Osteoblast (primary cell): ENCODE results near the gene ZSCAN22. TPM values are rescaled to one million over a fixed set of nuclear protein-coding genes. Genes with fewer than 3 reads are reported as not detected.

Experiments
- DNase-seq: peaks from one replicate; pipeline ENCODE4 v3.0.0; 2011; ENCODE audit warnings: low spot score, mixed read lengths; ENCODE audit not compliant: insufficient read length; ENCODE audit errors: missing footprints
- H2AFZ ChIP-seq: 2 replicates; pipeline ENCODE4 v1.6.0; 2011; ENCODE audit warnings: mild to moderate bottlenecking, low read length
- H3K27ac ChIP-seq: 2 replicates; pipeline ENCODE4 v1.5.1; 2011; ENCODE audit warnings: mild to moderate bottlenecking, low read depth, low read length, moderate library complexity
- H3K27me3 ChIP-seq: 2 replicates; pipeline ENCODE4 v1.6.0; 2012; ENCODE audit warnings: mild to moderate bottlenecking, control low read depth, inconsistent platforms, low read length, moderate library complexity; ENCODE audit not compliant: insufficient read depth
- H3K36me3 ChIP-seq: 2 replicates; pipeline ENCODE4 v1.5.1; 2011; ENCODE audit warnings: mild to moderate bottlenecking, low read length, control low read depth, moderate library complexity; ENCODE audit not compliant: insufficient read depth
- H3K4me1 ChIP-seq: 2 replicates; pipeline ENCODE4 v1.5.1; 2011; ENCODE audit warnings: mild to moderate bottlenecking, low read length, control low read depth, moderate library complexity; ENCODE audit not compliant: insufficient read depth
- H3K4me2 ChIP-seq: 2 replicates; pipeline ENCODE4 v1.6.0; 2011; ENCODE audit warnings: mild to moderate bottlenecking, low read length; ENCODE audit not compliant: insufficient read depth
- H3K4me3 ChIP-seq: fragments of 200-600 bp; sonication (generic); 3 replicates; pipeline ENCODE4 v1.5.1; 2012; ENCODE audit warnings: mild to moderate bottlenecking, low read length, inconsistent platforms; ENCODE audit not compliant: insufficient read depth
- H3K79me2 ChIP-seq: 2 replicates; pipeline ENCODE4 v1.6.0; 2012; ENCODE audit warnings: mild to moderate bottlenecking, low read length, control low read depth, inconsistent platforms; ENCODE audit not compliant: insufficient read depth
- H3K9me3 ChIP-seq: 2 replicates; pipeline ENCODE4 v1.5.1; 2011; ENCODE audit warnings: low read depth, low read length, control low read depth
- H4K20me1 ChIP-seq: 2 replicates; pipeline ENCODE4 v1.6.0; 2012; ENCODE audit warnings: mild to moderate bottlenecking, low read length, control low read depth; ENCODE audit not compliant: insufficient read depth
- total RNA-seq: library from RNA; depleted of rRNA; stranded (reverse); fragments of >200 nt; gene quantifications from 2 replicates; pipeline ENCODE4 v1.2.3, GENCODE V29; 2012
- TF ChIP-seq, protein P1 (sequence below): IDR thresholded peaks from 2 replicates; pipeline ENCODE4 v1.5.1; 2011; ENCODE audit warnings: mild to moderate bottlenecking, low read depth, low read length, moderate library complexity; ENCODE audit errors: extremely low read depth

The ZSCAN22 gene
- total RNA-seq, 1 donor, result 2.5 TPM

DNA sequence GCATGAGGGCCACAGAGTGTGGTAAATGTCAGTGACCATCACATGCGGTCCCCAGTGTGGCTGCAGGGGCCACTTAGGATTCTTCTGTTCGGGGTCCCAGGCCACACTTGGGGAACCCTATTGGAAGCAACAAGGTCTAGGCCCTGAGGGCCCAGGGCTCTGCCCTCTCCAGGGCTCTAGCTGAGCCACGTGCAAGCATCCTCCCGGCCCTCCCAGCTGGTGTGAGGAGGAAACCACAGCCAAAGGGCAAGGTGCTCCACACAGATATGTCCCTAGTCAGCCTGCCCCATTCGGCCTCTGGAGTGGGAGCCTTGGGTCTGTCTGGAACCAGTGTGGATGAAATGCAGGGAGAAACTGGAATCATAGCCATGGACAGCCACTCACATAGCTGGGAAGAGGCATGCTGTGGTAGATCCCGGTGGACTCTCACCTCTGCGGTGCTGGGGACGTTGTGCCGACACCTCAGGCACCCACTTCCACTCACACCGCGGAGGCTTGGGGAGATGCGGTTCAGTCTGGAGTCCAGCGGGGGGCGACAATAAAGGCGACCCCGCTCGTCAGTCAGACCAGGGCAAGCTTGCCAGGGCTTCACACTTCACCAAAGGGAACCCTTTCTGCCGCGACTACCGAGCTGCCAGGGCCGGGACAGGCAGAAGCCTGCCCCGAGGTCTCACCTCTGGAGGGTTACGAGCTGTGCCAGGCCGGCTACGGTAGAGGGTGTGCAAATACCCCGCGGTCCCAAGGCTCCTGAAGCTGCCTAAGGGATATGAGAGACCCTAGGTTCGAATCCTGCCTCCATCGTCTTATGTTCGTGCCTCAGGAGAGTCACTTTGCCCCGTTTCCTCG lies 40.0 kb downstream of the ZSCAN22 start:
- Histone ChIP-seq H3K27me3 (no peaks in the 10 kb centered on the region), H2AFZ (no peak overlapping the region), H3K27ac (no peak overlapping the region), H3K36me3 (no peaks in the 10 kb centered on the region), H3K4me3 (no peak overlapping the region), H3K4me1 (peaks cover 3% of the 10 kb centered on the region), H4K20me1 (no peaks in the 10 kb centered on the region), H3K4me2 (no peak overlapping the region), H3K9me3 (no peaks in the 10 kb centered on the region), H3K79me2 (no peaks in the 10 kb centered on the region)
- TF ChIP-seq, protein P1, sequence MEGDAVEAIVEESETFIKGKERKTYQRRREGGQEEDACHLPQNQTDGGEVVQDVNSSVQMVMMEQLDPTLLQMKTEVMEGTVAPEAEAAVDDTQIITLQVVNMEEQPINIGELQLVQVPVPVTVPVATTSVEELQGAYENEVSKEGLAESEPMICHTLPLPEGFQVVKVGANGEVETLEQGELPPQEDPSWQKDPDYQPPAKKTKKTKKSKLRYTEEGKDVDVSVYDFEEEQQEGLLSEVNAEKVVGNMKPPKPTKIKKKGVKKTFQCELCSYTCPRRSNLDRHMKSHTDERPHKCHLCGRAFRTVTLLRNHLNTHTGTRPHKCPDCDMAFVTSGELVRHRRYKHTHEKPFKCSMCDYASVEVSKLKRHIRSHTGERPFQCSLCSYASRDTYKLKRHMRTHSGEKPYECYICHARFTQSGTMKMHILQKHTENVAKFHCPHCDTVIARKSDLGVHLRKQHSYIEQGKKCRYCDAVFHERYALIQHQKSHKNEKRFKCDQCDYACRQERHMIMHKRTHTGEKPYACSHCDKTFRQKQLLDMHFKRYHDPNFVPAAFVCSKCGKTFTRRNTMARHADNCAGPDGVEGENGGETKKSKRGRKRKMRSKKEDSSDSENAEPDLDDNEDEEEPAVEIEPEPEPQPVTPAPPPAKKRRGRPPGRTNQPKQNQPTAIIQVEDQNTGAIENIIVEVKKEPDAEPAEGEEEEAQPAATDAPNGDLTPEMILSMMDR, result no peak
- peak; percentile 75 for DNase-seq

DNA sequence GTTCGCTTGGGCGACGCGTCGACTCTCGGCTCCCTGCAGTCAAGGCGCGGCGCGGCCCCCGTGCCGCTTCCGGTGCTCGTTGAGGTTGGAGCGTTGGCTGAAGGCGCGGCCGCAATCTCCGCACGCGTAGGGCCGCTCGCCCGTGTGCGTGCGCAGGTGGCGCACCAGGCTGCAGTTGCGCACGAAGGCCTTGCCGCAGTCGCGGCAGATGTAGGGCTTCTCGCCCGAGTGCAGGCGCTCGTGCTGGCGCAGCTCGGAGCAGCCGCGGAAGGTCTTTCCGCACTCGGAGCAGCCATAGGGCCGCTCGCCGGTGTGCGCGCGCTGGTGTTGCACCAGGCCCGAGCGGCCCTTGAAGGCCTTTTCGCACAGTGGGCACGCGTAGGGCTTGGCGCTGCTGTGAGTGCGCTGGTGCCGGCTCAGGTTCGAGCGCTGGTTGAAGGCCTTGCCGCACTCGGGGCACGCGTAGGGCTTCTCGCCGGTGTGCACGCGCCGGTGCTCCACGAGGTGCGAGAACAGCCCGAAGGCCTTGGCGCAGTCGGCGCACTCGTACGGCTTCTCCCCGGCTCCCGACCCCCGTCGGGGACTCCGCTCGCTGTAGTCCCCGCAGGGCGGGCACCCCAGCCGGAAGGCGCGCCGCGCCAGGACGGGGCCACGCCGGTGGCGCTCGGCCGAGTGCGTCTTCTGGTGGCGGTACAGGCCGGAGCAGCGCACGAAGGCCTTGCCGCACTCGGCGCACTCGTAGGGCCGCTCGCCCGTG lies 41.1 kb downstream of the ZSCAN22 start:
- Histone ChIP-seq H4K20me1 (no peaks in the 10 kb centered on the region), H3K4me1 (no peaks in the 10 kb centered on the region), H3K27me3 (no peaks in the 10 kb centered on the region), H2AFZ (no peak overlapping the region), H3K4me3 (no peak overlapping the region), H3K9me3 (no peaks in the 10 kb centered on the region), H3K79me2 (no peaks in the 10 kb centered on the region), H3K4me2 (no peak overlapping the region), H3K27ac (no peak overlapping the region), H3K36me3 (no peaks in the 10 kb centered on the region)
- peak; percentile 52 for DNase-seq
- TF ChIP-seq, protein P1, result no peak

DNA sequence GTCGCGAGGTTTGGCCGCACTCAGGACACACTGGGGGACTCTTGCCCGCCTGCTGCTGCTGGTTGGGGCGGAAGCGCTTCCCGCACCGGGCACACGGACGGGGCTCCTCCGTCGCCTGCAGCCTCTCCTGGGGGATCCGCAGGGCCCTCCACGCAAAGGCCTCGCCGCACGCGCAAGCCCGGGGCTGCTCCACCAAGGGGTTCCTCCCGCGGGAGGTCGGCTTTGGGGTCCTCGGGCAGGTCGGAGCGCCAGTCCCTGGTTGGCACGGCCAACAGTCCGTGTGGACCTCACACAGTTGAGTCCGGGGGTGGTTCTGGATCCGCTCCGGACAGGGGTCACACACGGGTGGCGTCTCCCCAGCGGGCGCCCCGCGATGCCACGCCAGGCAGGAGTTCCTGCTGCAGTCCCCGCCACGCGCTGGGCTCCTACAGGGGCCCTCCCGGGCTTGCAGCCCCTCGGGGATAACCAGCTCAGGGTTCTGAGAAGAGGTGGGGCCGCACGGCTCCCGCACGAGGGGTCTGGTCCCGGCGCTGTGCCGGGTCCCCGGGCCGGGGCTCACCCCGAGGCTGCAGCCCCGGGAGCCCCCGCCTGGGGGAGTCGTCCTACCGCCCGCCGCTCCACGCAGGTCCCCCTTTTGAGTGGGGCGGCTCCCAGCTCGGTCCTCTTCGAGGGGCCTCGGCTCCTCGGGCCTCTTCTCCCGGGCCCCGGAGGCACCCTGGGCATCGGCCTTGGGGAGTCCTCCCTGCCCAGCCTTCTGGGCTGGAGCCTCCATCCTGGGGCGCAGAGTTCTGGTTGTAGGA lies 42.0 kb downstream of the ZSCAN22 start:
- H3K4me3 ChIP-seq, result no peak overlapping the region
- H3K4me1 ChIP-seq, result no peaks in the 10 kb centered on the region
- peak; percentile 65 for DNase-seq
- H3K27me3 ChIP-seq, result no peaks in the 10 kb centered on the region
- H2AFZ ChIP-seq, result no peak overlapping the region
- no peaks in the 10 kb centered on the region for H3K9me3 ChIP-seq
- H3K4me2 ChIP-seq, result no peak overlapping the region
- TF ChIP-seq, protein P1, result no peak
- H3K79me2 ChIP-seq, result no peaks in the 10 kb centered on the region
- no peaks in the 10 kb centered on the region for H4K20me1 ChIP-seq
- no peak overlapping the region for H3K27ac ChIP-seq
- no peaks in the 10 kb centered on the region for H3K36me3 ChIP-seq
